Astrocyte of the spinal cord (primary cell): ENCODE measurements around the gene TMEM178B.
"Not testable (repeated sequence)": the region's sequence is repeated elsewhere in the genome, so short reads cannot be mapped to it uniquely, and the experiment has no call there.

Experiments used
- DNase-seq: peaks from one replicate; pipeline ENCODE4 v3.0.0; 2011; ENCODE audit warnings: low read depth, low spot score
- H3K4me3 ChIP-seq: 2 replicates; pipeline ENCODE4 v1.5.1; 2011; ENCODE audit warnings: low read depth, mild to moderate bottlenecking, low read length, moderate library complexity
- CTCF ChIP-seq: IDR thresholded peaks from 2 replicates; pipeline ENCODE4 v1.5.1; 2012; ENCODE audit warnings: low read depth, mild to moderate bottlenecking, low read length, inconsistent platforms
- in situ Hi-C: cut with HindIII; loops from 2 replicates; pipeline ENCODE4 v1.10.0; 2017; ENCODE audit warnings: low sequenced_read_pairs

The TMEM178B gene

DNA sequence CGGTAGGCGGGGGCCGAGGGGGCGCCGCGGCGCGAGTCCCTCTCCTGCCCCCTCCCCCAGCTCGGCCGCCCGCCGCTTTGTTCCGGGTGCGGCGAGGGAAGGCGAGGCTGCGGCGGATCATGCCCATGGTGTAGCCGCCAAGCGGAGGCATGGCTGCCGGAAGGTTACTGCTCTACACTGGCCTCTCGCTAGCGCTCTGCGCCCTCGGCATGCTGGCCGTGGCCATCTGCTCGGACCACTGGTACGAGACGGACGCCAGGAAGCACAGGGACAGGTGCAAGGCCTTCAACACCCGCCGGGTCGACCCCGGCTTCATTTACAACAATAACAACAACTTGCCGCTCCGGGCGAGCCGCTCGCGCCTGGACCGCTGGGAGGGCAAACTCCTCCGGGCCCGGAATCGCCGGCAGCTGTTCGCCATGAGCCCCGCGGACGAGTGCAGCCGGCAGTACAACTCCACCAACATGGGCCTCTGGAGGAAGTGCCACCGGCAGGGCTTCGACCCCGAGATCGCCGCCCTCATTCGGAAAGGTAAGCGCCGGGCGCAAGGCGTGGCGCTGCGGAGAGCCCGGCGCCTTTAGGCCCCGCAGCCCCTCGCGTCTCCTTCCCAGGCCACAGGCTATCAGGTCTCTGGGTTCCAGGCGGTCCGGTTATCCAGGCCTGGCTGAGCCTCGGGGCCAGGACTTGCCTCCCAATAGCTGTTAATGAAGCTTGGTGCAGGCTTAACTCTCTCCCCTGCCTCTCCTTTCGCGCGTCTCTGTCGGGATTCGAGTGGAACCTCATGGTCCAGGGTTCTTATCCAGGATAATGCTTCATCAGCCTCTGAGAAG, 513 bp downstream of the TMEM178B start:
- peak; percentile 5 for DNase-seq
- in situ Hi-C loops = no loop called here
- TF ChIP-seq CTCF = no peak

GRCh38 chr7:141074997-141075396, 1.1 kb downstream of the TMEM178B start:
- no peak overlapping the region for H3K4me3 ChIP-seq
- no peak for TF ChIP-seq CTCF
- in situ Hi-C loops = no loop called here
- no peak for DNase-seq

More for the DNA sequence above, 513 bp downstream of the TMEM178B start:
- H3K4me3 ChIP-seq = peak overlapping the region; percentile 22

DNA sequence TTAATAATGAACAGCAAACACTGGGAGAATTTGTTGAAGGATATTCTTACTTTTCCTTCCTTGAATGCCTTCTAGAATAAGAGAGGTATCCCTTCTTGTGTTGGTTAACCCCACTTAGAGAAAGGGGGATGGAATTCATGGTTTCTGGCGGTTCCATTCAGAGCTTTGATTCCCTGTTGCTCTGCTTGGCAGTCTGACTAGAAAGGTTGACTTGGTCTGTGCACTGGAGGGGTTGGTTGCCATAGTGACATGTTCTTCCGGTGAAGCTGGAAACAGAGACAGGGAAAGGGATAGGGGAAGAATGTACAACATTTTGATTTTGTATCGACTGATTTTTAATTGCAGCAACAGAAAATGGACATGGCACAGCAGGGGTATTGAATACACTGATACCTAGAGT, 2.5 kb downstream of the TMEM178B start:
- H3K4me3 ChIP-seq = no peak overlapping the region
- in situ Hi-C loops = no loop called here
- no peak for TF ChIP-seq CTCF
- DNase-seq = no peak

DNA sequence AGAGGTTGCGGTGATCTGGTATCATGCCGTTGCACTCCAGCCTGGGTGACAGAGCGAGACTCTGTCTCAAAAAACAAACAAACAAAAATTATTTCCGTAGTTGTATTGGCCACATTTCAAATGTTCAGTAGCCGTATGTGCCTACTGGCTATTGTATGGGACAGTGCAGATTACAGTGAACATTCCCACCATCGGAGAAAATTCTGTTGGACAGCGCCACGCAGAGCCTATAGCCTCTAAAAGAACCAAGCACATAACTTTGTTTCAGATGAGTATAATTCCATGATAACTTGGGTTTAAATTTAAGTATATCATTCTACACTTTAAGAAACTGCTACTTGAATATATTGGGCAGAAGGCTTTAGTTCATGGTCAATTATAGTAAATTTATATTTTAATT, 5.4 kb downstream of the TMEM178B start:
- in situ Hi-C loops = no loop called here
- TF ChIP-seq CTCF = no peak
- no peak overlapping the region for H3K4me3 ChIP-seq
- DNase-seq = no peak

- H3K4me3 ChIP-seq, DNase-seq, in situ Hi-C loops: not testable (repeated sequence)
These were observed 15.6 kb downstream of the TMEM178B start for GRCh38 chr7:141089490-141089889.

- in situ Hi-C loops = no loop called here
- H3K4me3 ChIP-seq = no peak overlapping the region
- DNase-seq = no peak
- TF ChIP-seq CTCF = no peak
These were observed 20.6 kb downstream of the TMEM178B start for GRCh38 chr7:141094336-141095070.

DNA sequence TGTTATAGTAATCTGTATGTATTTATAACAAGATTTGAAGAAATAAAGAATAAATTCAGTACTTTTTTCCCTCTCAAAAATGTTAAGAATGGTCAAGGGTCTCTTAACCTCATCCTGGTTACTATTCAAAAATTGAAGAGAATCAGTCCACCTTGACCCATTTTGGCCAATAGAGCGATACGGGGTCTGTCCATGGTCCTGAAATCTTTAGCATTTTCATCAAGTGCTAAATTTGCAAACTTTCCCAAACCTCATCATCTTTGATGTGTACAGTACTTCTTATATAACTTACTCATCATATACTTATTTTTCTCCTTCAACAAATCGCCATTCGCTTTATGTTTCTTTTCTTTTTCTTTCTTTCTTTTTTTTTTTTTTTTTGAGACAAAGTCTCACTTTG, 23.6 kb downstream of the TMEM178B start:
- TF ChIP-seq CTCF = no peak
- H3K4me3 ChIP-seq = no peak overlapping the region
- in situ Hi-C loops = no loop called here
- peak; percentile 14 for DNase-seq
